Fibroblast of mammary gland (primary cell): Measurements from ENCODE around the gene RAPGEF2.
A peak's percentile ranks its signal among the peaks of the same experiment; 100 is the strongest.

Source experiments
- DNase-seq: peaks from one replicate; pipeline ENCODE4 v3.0.0-alpha.2; 2010; ENCODE audit warnings: low read depth
- H3K4me3 ChIP-seq: 2 replicates; pipeline ENCODE4 v1.5.1; 2011; ENCODE audit warnings: low read depth, mild to moderate bottlenecking, low read length, moderate library complexity; ENCODE audit not compliant: control insufficient read depth
- CTCF ChIP-seq: conservative IDR thresholded peaks from 2 replicates; pipeline ENCODE4 v1.5.1; 2011; ENCODE audit warnings: low read depth, low read length, inconsistent platforms; ENCODE audit not compliant: control insufficient read depth, insufficient read depth

RAPGEF2 gene

GRCh38 chr4:159278399-159278798 lies 175.5 kb downstream of the RAPGEF2 start:
- peak; percentile 65 for DNase-seq
- H3K4me3 ChIP-seq: no peak overlapping the region
- no peak for TF ChIP-seq CTCF

GRCh38 chr4:159279084-159279483 lies 176.2 kb downstream of the RAPGEF2 start:
- no peak for TF ChIP-seq CTCF
- no peak overlapping the region for H3K4me3 ChIP-seq
- no peak for DNase-seq

GRCh38 chr4:159280442-159281172 lies 177.7 kb downstream of the RAPGEF2 start:
- no peak overlapping the region for H3K4me3 ChIP-seq
- no peak for TF ChIP-seq CTCF
- no peak for DNase-seq

- peak; percentile 39 for DNase-seq
- no peak for TF ChIP-seq CTCF
- H3K4me3 ChIP-seq: no peak overlapping the region
Observed at GRCh38 chr4:159281771-159282170, 178.9 kb downstream of the RAPGEF2 start.

- no peak for DNase-seq
- TF ChIP-seq CTCF: no peak
Observed at GRCh38 chr4:159282329-159282728, 179.4 kb downstream of the RAPGEF2 start.

GRCh38 chr4:159282944-159283343 lies 180.1 kb downstream of the RAPGEF2 start:
- no peak overlapping the region for H3K4me3 ChIP-seq
- no peak for DNase-seq
- TF ChIP-seq CTCF: no peak

More at GRCh38 chr4:159282329-159282728, 179.4 kb downstream of the RAPGEF2 start:
- H3K4me3 ChIP-seq: no peak overlapping the region

- H3K4me3 ChIP-seq: no peak overlapping the region
- DNase-seq: peak; percentile 73
- no peak for TF ChIP-seq CTCF
Observed at GRCh38 chr4:159283696-159284095, 180.8 kb downstream of the RAPGEF2 start.
